AG04449 (cell line): Measurements from ENCODE around the gene CBX5.
"Not testable (repeated sequence)": the region's sequence is repeated elsewhere in the genome, so short reads cannot be mapped to it uniquely, and the experiment has no call there.

Experiments used
- CTCF ChIA-PET: fragments of 350-600 bp; formaldehyde crosslinking; extraction: SDS; loops from one replicate; lab custom pipeline; 2021; ENCODE audit warnings: antibody characterized with exemption; lab: Yijun Ruan, JAX
- POLR2A ChIA-PET: fragments of 400-600, 350-600 bp; formaldehyde crosslinking; extraction: SDS; loops from one replicate; lab custom pipeline; 2020; ENCODE audit warnings: antibody characterized with exemption, inconsistent platforms; lab: Yijun Ruan, JAX
- DNase-seq: peaks from one replicate; pipeline ENCODE4 v3.0.0-alpha.2; 2010; ENCODE audit warnings: low read depth, low spot score
- H3K4me3 ChIP-seq: 2 replicates; pipeline ENCODE4 v1.5.1; 2011; ENCODE audit warnings: low read depth, mild to moderate bottlenecking, control low read depth, low read length
- TF ChIP-seq, protein P1 (sequence below): IDR thresholded peaks from one replicate; pipeline ENCODE4 v1.5.1; 2011; ENCODE audit warnings: mild to moderate bottlenecking, moderate library complexity, low read length, control low read depth, inconsistent platforms; ENCODE audit not compliant: insufficient read depth; ENCODE audit errors: missing control alignments

CBX5 gene

DNA sequence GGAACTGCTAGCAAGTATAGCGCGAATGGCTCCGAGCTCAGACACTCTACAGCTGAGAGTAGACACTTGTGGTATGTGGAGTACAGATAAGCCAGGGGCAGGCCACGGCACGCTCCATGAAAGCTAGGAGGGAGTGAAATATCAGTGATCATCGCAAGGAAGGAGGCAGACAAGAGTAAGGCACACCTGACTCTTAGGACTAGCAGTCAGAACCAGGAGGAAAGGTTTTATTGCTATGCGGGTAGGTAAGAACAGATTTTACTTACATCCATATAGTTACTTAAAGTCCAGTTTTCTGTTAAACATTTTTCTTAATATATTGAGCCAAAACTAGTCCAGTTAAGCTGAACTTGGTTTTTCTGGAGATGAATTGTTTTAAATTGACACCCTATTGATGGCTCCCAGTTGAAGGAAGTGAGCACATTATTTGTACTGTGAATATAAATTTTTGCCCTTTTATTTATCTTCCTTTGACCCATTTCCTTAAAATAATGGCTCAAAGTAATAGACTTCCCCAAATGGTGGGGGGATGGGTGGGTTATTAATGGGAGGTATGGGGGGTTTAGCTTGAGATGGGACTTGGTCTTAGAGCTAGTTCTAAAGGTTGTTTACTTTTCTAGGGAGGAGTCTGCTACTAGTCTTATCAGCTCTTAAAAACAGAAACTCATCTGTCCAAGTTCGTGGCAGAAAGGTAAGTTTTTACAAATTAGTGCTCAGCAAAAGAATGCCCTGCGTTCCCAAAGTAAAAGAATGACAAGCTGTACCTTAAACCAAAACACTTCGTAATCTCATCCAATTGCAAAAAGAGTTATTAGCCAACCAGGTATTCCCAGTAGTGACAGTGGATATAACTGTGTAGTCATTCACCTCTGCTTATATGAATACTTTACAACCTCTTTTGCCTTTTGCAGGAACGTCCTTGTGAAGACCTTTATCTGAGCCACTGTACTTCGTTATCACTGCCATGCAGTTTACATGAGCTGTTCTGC is 6.4 kb upstream of the CBX5 start:
- POLR2A ChIA-PET = interaction anchor here (0.6 to 1.1 kb wide), 5 partner anchors 27 to 125 kb away, joined by 3 to 4 read pairs (median 3); no protein-coding TSS in a partner anchor
- TF ChIP-seq, protein P1, sequence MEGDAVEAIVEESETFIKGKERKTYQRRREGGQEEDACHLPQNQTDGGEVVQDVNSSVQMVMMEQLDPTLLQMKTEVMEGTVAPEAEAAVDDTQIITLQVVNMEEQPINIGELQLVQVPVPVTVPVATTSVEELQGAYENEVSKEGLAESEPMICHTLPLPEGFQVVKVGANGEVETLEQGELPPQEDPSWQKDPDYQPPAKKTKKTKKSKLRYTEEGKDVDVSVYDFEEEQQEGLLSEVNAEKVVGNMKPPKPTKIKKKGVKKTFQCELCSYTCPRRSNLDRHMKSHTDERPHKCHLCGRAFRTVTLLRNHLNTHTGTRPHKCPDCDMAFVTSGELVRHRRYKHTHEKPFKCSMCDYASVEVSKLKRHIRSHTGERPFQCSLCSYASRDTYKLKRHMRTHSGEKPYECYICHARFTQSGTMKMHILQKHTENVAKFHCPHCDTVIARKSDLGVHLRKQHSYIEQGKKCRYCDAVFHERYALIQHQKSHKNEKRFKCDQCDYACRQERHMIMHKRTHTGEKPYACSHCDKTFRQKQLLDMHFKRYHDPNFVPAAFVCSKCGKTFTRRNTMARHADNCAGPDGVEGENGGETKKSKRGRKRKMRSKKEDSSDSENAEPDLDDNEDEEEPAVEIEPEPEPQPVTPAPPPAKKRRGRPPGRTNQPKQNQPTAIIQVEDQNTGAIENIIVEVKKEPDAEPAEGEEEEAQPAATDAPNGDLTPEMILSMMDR = no peak
- H3K4me3 ChIP-seq = no peak overlapping the region
- CTCF ChIA-PET = interaction anchor here (0.9 to 4.8 kb wide), 19 partner anchors 8 to 95 kb away, joined by 3 to 42 read pairs (median 5); partner anchors contain the start of gene COPZ1
- DNase-seq = no peak

DNA sequence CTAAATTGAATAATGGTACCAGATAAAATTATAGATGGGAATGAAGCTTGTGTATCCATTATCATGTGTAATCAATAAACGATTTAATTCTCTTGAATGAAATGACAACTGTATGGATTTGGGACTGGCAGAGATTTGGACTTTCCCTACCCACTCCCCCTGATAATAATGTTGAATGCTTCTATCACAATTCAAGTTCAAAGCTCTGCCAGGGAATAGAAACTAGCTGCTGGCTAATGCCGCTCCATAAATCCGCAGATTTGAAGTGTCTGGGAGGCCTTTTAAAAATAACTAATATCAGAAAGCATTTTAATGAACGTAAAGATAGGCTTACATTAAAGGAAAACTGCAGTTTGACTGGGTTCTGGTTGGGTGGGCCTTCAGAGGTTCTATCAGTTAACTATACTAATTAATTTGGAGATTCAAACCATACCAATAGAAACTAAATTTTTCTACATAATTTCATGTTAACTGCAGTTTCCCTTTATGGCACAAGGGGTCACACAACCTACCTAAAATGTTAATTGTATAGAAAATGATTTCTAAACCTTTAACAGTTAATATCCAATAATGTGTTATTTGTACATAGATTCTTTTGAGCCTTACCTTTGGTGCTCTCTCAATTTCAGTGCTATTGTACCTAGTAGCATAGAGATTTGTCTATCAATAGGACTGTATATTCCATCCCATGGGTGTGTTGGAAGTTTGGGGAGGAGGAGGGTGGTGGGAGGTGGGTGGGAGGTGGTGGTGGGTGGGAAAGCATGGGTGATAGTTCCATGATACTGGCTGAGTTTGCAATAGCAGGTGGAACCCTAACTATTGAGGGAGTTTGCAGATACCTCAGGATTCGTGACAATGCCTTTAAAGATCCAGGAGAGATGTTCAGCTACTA is 5.5 kb upstream of the CBX5 start:
- no peak for DNase-seq
- peak overlapping the region; percentile 6; the same call in 1 of the 2 replicates for H3K4me3 ChIP-seq
- TF ChIP-seq, protein P1 = no peak
- ChIA-PET POLR2A (interaction anchor here (0.6 to 1.1 kb wide), 2 partner anchors 26 to 65 kb away, joined by 3 to 4 read pairs; no protein-coding TSS in a partner anchor), CTCF (interaction anchor here (0.8 to 4.8 kb wide), 14 partner anchors 9 to 96 kb away, joined by 3 to 42 read pairs (median 6); partner anchors contain the start of gene COPZ1)

DNA sequence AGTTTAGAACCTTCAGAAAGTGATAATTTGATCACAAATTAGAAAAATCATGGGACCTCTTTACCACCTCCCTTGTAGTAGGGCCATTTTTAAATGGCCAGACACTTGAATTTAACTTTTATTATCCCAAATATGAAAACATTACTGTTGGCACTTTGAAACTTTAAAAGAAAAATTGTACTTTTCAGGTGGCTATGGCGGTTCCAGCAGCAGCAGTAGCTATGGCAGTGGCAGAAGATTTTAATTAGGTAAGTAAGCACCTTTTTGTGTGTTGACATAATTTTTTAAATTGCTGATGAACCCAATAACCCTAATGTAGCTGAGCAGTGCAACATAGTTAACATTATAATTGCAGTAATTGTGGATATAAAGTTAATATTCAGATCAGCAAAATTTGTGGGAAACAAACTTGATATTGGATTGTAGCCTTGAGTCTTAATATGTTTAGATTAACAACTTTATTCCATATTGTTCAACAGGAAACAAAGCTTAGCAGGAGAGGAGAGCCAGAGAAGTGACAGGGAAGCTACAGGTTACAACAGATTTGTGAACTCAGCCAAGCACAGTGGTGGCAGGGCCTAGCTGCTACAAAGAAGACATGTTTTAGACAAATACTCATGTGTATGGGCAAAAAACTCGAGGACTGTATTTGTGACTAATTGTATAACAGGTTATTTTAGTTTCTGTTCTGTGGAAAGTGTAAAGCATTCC is 4.3 kb upstream of the CBX5 start:
- CTCF ChIA-PET = interaction anchor here (0.8 to 4.8 kb wide), 11 partner anchors 10 to 97 kb away, joined by 3 to 42 read pairs (median 5); partner anchors contain the start of gene COPZ1
- not testable (repeated sequence) for DNase-seq
- POLR2A ChIA-PET = interaction anchor here (1.5 kb wide), 2 partner anchors 8 to 9 kb away, joined by 3 to 4 read pairs; no protein-coding TSS in a partner anchor
- H3K4me3 ChIP-seq = peak overlapping the region; percentile 92

DNA sequence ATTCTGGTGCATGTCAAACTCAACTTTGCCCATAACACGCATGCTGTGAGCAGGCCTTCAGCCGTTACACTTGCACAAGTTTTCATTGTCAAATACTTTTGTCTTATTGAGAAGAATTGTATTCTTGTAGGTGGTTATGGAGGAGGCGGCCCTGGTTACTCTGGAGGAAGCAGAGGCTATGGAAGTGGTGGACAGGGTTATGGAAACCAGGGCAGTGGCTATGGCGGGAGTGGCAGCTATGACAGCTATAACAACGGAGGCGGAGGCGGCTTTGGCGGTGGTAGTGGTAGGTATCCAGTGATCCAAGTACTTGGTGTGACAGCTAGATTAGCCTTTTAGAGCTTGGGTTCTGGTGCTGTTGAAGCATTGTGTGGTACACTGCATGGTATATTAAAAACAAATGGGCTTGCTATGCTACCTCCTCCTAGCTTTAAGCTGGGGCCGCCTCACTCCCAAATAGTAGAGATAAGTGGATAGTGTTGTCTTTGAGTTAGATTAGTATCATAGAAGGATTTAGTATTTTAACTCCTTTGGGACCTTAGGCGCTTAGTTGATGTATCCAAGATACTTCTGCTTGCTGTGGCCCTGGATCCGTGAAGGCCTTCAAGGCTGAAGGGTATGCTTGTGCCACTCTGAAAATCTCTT is 3.1 kb upstream of the CBX5 start:
- POLR2A ChIA-PET = interaction anchor here (1.5 kb wide), 2 partner anchors 9 to 10 kb away, joined by 3 to 4 read pairs; no protein-coding TSS in a partner anchor
- no peak for DNase-seq
- TF ChIP-seq, protein P1 = no peak
- CTCF ChIA-PET = interaction anchor here (1.2 to 4.8 kb wide), 7 partner anchors 11 to 96 kb away, joined by 3 to 42 read pairs (median 9); no protein-coding TSS in a partner anchor
- H3K4me3 ChIP-seq = peak overlapping the region; percentile 92

DNA sequence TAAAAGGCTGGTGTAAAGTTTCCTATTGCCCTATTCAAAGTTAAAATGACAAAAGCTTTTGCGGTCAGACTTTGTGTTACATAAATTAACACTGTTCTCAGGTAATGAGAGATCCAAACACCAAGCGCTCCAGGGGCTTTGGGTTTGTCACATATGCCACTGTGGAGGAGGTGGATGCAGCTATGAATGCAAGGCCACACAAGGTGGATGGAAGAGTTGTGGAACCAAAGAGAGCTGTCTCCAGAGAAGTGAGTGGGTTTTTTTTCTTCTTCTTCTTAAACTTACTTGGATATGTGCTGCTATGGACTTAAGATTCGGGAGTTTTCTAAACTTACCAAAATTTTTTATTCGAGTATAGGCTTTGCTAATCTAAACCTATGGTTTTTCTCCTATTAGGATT is 1.8 kb upstream of the CBX5 start:
- CTCF ChIA-PET = interaction anchor here (0.8 to 4.4 kb wide), 11 partner anchors 12 to 296 kb away, joined by 3 to 27 read pairs (median 4); partner anchors contain the start of genes COPZ1 and HOXC10
- peak overlapping the region; percentile 92 for H3K4me3 ChIP-seq
- POLR2A ChIA-PET = interaction anchor here (0.6 to 3.0 kb wide), 6 partner anchors 10 to 77 kb away, joined by 3 to 33 read pairs (median 6); partner anchors contain the start of gene NFE2
- not testable (repeated sequence) for DNase-seq

DNA sequence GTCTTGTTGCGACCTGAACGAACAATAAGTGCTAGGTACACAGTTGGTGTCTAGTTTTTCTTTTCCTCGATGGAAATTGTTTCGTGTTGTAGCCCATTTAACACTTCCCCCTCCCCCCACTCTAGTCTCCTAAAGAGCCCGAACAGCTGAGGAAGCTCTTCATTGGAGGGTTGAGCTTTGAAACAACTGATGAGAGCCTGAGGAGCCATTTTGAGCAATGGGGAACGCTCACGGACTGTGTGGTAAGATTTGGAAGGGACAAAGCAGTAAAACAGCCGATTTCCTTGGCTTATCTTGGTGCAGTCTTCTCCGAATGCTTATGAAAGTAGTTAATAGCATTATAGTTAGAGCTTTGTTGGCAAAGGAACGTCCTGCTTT is 1.3 kb upstream of the CBX5 start:
- DNase-seq = not testable (repeated sequence)
- POLR2A ChIA-PET = interaction anchor here (0.6 to 3.0 kb wide), 6 partner anchors 10 to 78 kb away, joined by 3 to 33 read pairs (median 6); partner anchors contain the start of gene NFE2
- peak overlapping the region; percentile 92 for H3K4me3 ChIP-seq
- CTCF ChIA-PET = interaction anchor here (0.8 to 4.4 kb wide), 11 partner anchors 12 to 296 kb away, joined by 3 to 27 read pairs (median 4); partner anchors contain the start of genes COPZ1 and HOXC10
